ENCODE measurements around the gene RIMS1.

RIMS1 gene

GRCh38 chr6:72411872-72412708 lies 525.7 kb downstream of the RIMS1 start:
- peak; percentile 70 to 86 (median 79) for DNase-seq
- Mint-ChIP-seq H3K4me1 (ENCODE audit: low read depth in 2 of 2) (no peaks in the 10 kb centered on the region), H3K36me3 (ENCODE audit: insufficient read depth) (peaks cover 3% of the 10 kb centered on the region), H3K27me3 (peaks cover 19 to 20% of the 10 kb centered on the region in 2 donors), H3K4me3 (no peak overlapping the region), H3K9me3 (no peaks in the 10 kb centered on the region), H3K27ac (no peak overlapping the region)
- peak; percentile 98 for ATAC-seq (replicated peaks)

GRCh38 chr6:72412709-72413044 lies 526.3 kb downstream of the RIMS1 start:
- no peaks in the 10 kb centered on the region for H3K9me3 Mint-ChIP-seq
- no peak overlapping the region for H3K27ac Mint-ChIP-seq

GRCh38 chr6:72413884-72414283 lies 527.5 kb downstream of the RIMS1 start:
- ATAC-seq (replicated peaks) (no peak), DNase-seq (no peak)
- Mint-ChIP-seq H3K27me3 (peaks cover 22 to 23% of the 10 kb centered on the region in 2 donors), H3K4me3 (no peak overlapping the region), H3K36me3 (ENCODE audit: insufficient read depth) (peaks cover 3% of the 10 kb centered on the region), H3K27ac (no peak overlapping the region), H3K9me3 (no peaks in the 10 kb centered on the region), H3K4me1 (ENCODE audit: low read depth in 2 of 2) (no peaks in the 10 kb centered on the region)

More at GRCh38 chr6:72412709-72413044, 526.3 kb downstream of the RIMS1 start:
- no peaks in the 10 kb centered on the region for H3K4me1 Mint-ChIP-seq (ENCODE audit: low read depth in 2 of 2)
- H3K4me3 Mint-ChIP-seq, result no peak overlapping the region
- H3K27me3 Mint-ChIP-seq, result peaks cover 15 to 19% of the 10 kb centered on the region in 2 donors
- no peak for DNase-seq
- no peak for ATAC-seq (replicated peaks)
- H3K36me3 Mint-ChIP-seq (ENCODE audit: insufficient read depth), result peaks cover 3% of the 10 kb centered on the region

GRCh38 chr6:72414657-72415056 lies 528.3 kb downstream of the RIMS1 start:
- DNase-seq (no peak), ATAC-seq (replicated peaks) (no peak)
- Mint-ChIP-seq H3K4me3 (no peak overlapping the region), H3K4me1 (ENCODE audit: low read depth in 2 of 2) (no peaks in the 10 kb centered on the region), H3K9me3 (no peaks in the 10 kb centered on the region), H3K27ac (no peak overlapping the region), H3K27me3 (peaks cover 24 to 30% of the 10 kb centered on the region in 2 donors), H3K36me3 (ENCODE audit: insufficient read depth) (peaks cover 3% of the 10 kb centered on the region)

- H3K9me3 Mint-ChIP-seq, result no peaks in the 10 kb centered on the region
- H3K27me3 Mint-ChIP-seq, result peaks cover 27 to 34% of the 10 kb centered on the region in 2 donors
- no peaks in the 10 kb centered on the region for H3K36me3 Mint-ChIP-seq (ENCODE audit: insufficient read depth)
- ATAC-seq (replicated peaks) (no peak), DNase-seq (no peak)
- no peaks in the 10 kb centered on the region for H3K4me1 Mint-ChIP-seq (ENCODE audit: low read depth in 2 of 2)
- H3K4me3 Mint-ChIP-seq, result no peak overlapping the region
- H3K27ac Mint-ChIP-seq, result no peak overlapping the region
Observed at GRCh38 chr6:72416744-72417465, 530.6 kb downstream of the RIMS1 start.

- Mint-ChIP-seq H3K4me3 (no peak overlapping the region), H3K36me3 (ENCODE audit: insufficient read depth) (no peaks in the 10 kb centered on the region), H3K4me1 (ENCODE audit: low read depth in 2 of 2) (no peaks in the 10 kb centered on the region), H3K9me3 (no peaks in the 10 kb centered on the region), H3K27me3 (peaks cover 26 to 36% of the 10 kb centered on the region in 2 donors), H3K27ac (no peak overlapping the region)
- ATAC-seq (replicated peaks) (no peak), DNase-seq (no peak)
Observed at GRCh38 chr6:72417759-72418158, 531.4 kb downstream of the RIMS1 start.

GRCh38 chr6:72418495-72418894 lies 532.1 kb downstream of the RIMS1 start:
- H3K36me3 Mint-ChIP-seq (ENCODE audit: insufficient read depth), result no peaks in the 10 kb centered on the region
- DNase-seq, result no peak

GRCh38 chr6:72419966-72420365 lies 533.6 kb downstream of the RIMS1 start:
- Mint-ChIP-seq H3K4me3 (no peak overlapping the region), H3K27me3 (peaks cover 22 to 30% of the 10 kb centered on the region in 2 donors), H3K27ac (no peak overlapping the region), H3K4me1 (ENCODE audit: low read depth in 2 of 2) (no peaks in the 10 kb centered on the region), H3K9me3 (no peaks in the 10 kb centered on the region), H3K36me3 (ENCODE audit: insufficient read depth) (no peaks in the 10 kb centered on the region)
- no peak for ATAC-seq (replicated peaks)
- DNase-seq, result no peak

More at GRCh38 chr6:72418495-72418894, 532.1 kb downstream of the RIMS1 start:
- Mint-ChIP-seq H3K27ac (no peak overlapping the region), H3K4me1 (ENCODE audit: low read depth in 2 of 2) (no peaks in the 10 kb centered on the region), H3K9me3 (no peaks in the 10 kb centered on the region), H3K4me3 (no peak overlapping the region), H3K27me3 (peaks cover 25 to 29% of the 10 kb centered on the region in 2 donors)
- ATAC-seq (replicated peaks), result no peak

GRCh38 chr6:72420409-72420808 lies 534.1 kb downstream of the RIMS1 start:
- ATAC-seq (replicated peaks), result no peak
- no peaks in the 10 kb centered on the region for H3K36me3 Mint-ChIP-seq (ENCODE audit: insufficient read depth)
- H3K27ac Mint-ChIP-seq, result no peak overlapping the region
- no peak for DNase-seq
- peaks cover 22 to 35% of the 10 kb centered on the region in 2 donors for H3K27me3 Mint-ChIP-seq
- H3K9me3 Mint-ChIP-seq, result no peaks in the 10 kb centered on the region
- H3K4me1 Mint-ChIP-seq (ENCODE audit: low read depth in 2 of 2), result no peaks in the 10 kb centered on the region
- no peak overlapping the region for H3K4me3 Mint-ChIP-seq

GRCh38 chr6:72421387-72421786 lies 535.0 kb downstream of the RIMS1 start:
- Mint-ChIP-seq H3K4me3 (no peak overlapping the region), H3K36me3 (ENCODE audit: insufficient read depth) (no peaks in the 10 kb centered on the region), H3K27me3 (peaks cover 22 to 37% of the 10 kb centered on the region in 2 donors), H3K27ac (no peak overlapping the region), H3K4me1 (ENCODE audit: low read depth in 2 of 2) (no peaks in the 10 kb centered on the region), H3K9me3 (no peaks in the 10 kb centered on the region)
- ATAC-seq (replicated peaks) (no peak), DNase-seq (no peak)

- ATAC-seq (replicated peaks), result no peak
- no peak for DNase-seq
- H3K27ac Mint-ChIP-seq, result no peak overlapping the region
- no peaks in the 10 kb centered on the region for H3K9me3 Mint-ChIP-seq
- H3K4me3 Mint-ChIP-seq, result no peak overlapping the region
- H3K4me1 Mint-ChIP-seq (ENCODE audit: low read depth in 2 of 2), result no peaks in the 10 kb centered on the region
- no peaks in the 10 kb centered on the region for H3K36me3 Mint-ChIP-seq (ENCODE audit: insufficient read depth)
- H3K27me3 Mint-ChIP-seq, result peaks cover 27 to 37% of the 10 kb centered on the region in 2 donors
Observed at GRCh38 chr6:72422171-72422570, 535.8 kb downstream of the RIMS1 start.

- no peaks in the 10 kb centered on the region for H3K36me3 Mint-ChIP-seq (ENCODE audit: insufficient read depth)
- H3K4me3 Mint-ChIP-seq, result no peak overlapping the region
- DNase-seq (no peak), ATAC-seq (replicated peaks) (no peak)
- no peak overlapping the region for H3K27ac Mint-ChIP-seq
- H3K27me3 Mint-ChIP-seq, result peaks cover 24 to 36% of the 10 kb centered on the region in 2 donors
- no peaks in the 10 kb centered on the region for H3K4me1 Mint-ChIP-seq (ENCODE audit: low read depth in 2 of 2)
- H3K9me3 Mint-ChIP-seq, result no peaks in the 10 kb centered on the region
Observed at GRCh38 chr6:72424476-72424875, 538.1 kb downstream of the RIMS1 start.

GRCh38 chr6:72425003-72425681 lies 538.8 kb downstream of the RIMS1 start:
- no peaks in the 10 kb centered on the region for H3K36me3 Mint-ChIP-seq (ENCODE audit: insufficient read depth)
- no peaks in the 10 kb centered on the region for H3K9me3 Mint-ChIP-seq
- peaks cover 26 to 34% of the 10 kb centered on the region in 2 donors for H3K27me3 Mint-ChIP-seq
- DNase-seq, result no peak
- no peaks in the 10 kb centered on the region for H3K4me1 Mint-ChIP-seq (ENCODE audit: low read depth in 2 of 2)
- no peak overlapping the region for H3K4me3 Mint-ChIP-seq
- no peak for ATAC-seq (replicated peaks)
- no peak overlapping the region for H3K27ac Mint-ChIP-seq

Measured in effector memory CD8-positive, alpha-beta T cell (primary cell).